GM12878 (cell line): ENCODE data around the gene SSH2.

Experiments used
- CTCF ChIP-seq, 3 experiments: IDR thresholded peaks in 2 of 3; conservative IDR thresholded peaks in 1 of 3; 2 replicates each; pipeline ENCODE4 v1.5.1; 2011; ENCODE audit warnings: low read depth in 3 of 3, low read length in 3 of 3, mild to moderate bottlenecking in 3 of 3, control low read depth in 2 of 3, moderate library complexity in 2 of 3, inconsistent platforms in 1 of 3, mixed read lengths in 1 of 3; ENCODE audit not compliant: control insufficient read depth in 2 of 3, insufficient read depth in 1 of 3; ENCODE audit errors: extremely low read depth in 1 of 3
- EP300 ChIP-seq, 2 experiments: fragments of 150-350 bp in 1 of 2; IDR thresholded peaks; 2 replicates each; pipeline ENCODE4 v1.6.1; 2011 to 2012; ENCODE audit warnings: low read depth in 2 of 2, low read length in 2 of 2, borderline replicate concordance in 1 of 2, improper control_type of control experiment in 1 of 2, inconsistent platforms in 1 of 2; ENCODE audit not compliant: control insufficient read depth in 1 of 2

- no peak for TF ChIP-seq CTCF (IDR thresholded peaks at IDR 0.05 in 2 of 3, conservative IDR thresholded peaks at IDR 0.05 in 1 of 3; ENCODE audit: control insufficient read depth in 2 of 3, extremely low read depth in 1 of 3, insufficient read depth in 1 of 3, low read depth in 3 of 3, low read length in 3 of 3)
- no peak for TF ChIP-seq EP300 (IDR thresholded peaks at IDR 0.05; ENCODE audit: borderline replicate concordance in 1 of 2, control insufficient read depth in 1 of 2, low read depth in 2 of 2, low read length in 2 of 2)
Observed at GRCh38 chr17:29640981-29641642, 288.9 kb downstream of the SSH2 start.
